SK-N-MC (cell line): ENCODE data around the gene STAM.

ENCODE experiments used
- EZH2 ChIP-seq: fragments of 200-600 bp; sonication (generic); IDR thresholded peaks from one replicate; pipeline ENCODE4 v1.6.1; 2017; ENCODE audit warnings: antibody characterized with exemption
- FOXP2 ChIP-seq: optimal IDR thresholded peaks from 2 replicates; pipeline ENCODE3; 2011; ENCODE audit warnings: mild to moderate bottlenecking, moderate library complexity; ENCODE audit not compliant: insufficient read depth; ENCODE audit errors: extremely low read length, control extremely low read depth
- POLR2AphosphoS5 ChIP-seq: IDR thresholded peaks from 2 replicates; pipeline ENCODE4 v1.6.1; 2012; ENCODE audit warnings: mild to moderate bottlenecking, low read depth, low read length, borderline replicate concordance

- TF ChIP-seq POLR2AphosphoS5 (no peak), EZH2 (no peak), FOXP2 (no peak)
Observed at GRCh38 chr10:17685233-17685840, 41.4 kb downstream of the STAM start.
